NOMO-1 (cell line): Measurements from ENCODE around the gene LCP2.

Experiments used
- DNase-seq, 2 experiments: peaks; one replicate each; lab custom pipeline; 2025; ENCODE audit not compliant: unreplicated experiment in 2 of 2; lab: John Stamatoyannopoulos, UW

Gene LCP2

GRCh38 chr5:170297589-170298462 is at the start of gene LCP2:
LCP2 (minus strand) TSS chr5:170297777; CDS start chr5:170297611, 166 bp downstream.
- DNase-seq: peak; percentile 65 to 69

- no peak for DNase-seq
Observed at GRCh38 chr5:170347022-170347567, 49.5 kb upstream of the LCP2 start.

GRCh38 chr5:170345971-170346370 is 48.4 kb upstream of the LCP2 start:
- DNase-seq: no peak

- no peak for DNase-seq
Observed at GRCh38 chr5:170343177-170343576, 45.6 kb upstream of the LCP2 start.

GRCh38 chr5:170342153-170342725 is 44.7 kb upstream of the LCP2 start:
- peak in 1 of 2 experiments; percentile 5 for DNase-seq

GRCh38 chr5:170341545-170341944 is 44.0 kb upstream of the LCP2 start:
- no peak for DNase-seq

- DNase-seq: no peak
Observed at GRCh38 chr5:170339780-170340167, 42.2 kb upstream of the LCP2 start.

GRCh38 chr5:170338933-170339779 is 41.6 kb upstream of the LCP2 start:
- DNase-seq: peak; percentile 60 to 66

GRCh38 chr5:170338291-170338690 is 40.7 kb upstream of the LCP2 start:
- DNase-seq: no peak

GRCh38 chr5:170337045-170337733 is 39.6 kb upstream of the LCP2 start:
- DNase-seq: no peak

GRCh38 chr5:170336065-170336464 is 38.5 kb upstream of the LCP2 start:
- no peak for DNase-seq

- no peak for DNase-seq
Observed at GRCh38 chr5:170334626-170335025, 37.0 kb upstream of the LCP2 start.

- peak in 1 of 2 experiments; percentile 54 for DNase-seq
Observed at GRCh38 chr5:170333161-170333910, 35.8 kb upstream of the LCP2 start.

- DNase-seq: no peak
Observed at GRCh38 chr5:170332058-170332457, 34.5 kb upstream of the LCP2 start.

GRCh38 chr5:170330568-170331054 is 33.0 kb upstream of the LCP2 start:
- peak; percentile 54 to 59 for DNase-seq

- no peak for DNase-seq
Observed at GRCh38 chr5:170329524-170329923, 31.9 kb upstream of the LCP2 start.

- DNase-seq: no peak
Observed at GRCh38 chr5:170327829-170328228, 30.3 kb upstream of the LCP2 start.

GRCh38 chr5:170327168-170327567 is 29.6 kb upstream of the LCP2 start:
- DNase-seq: no peak

GRCh38 chr5:170319301-170319700 is 21.7 kb upstream of the LCP2 start:
- DNase-seq: no peak

GRCh38 chr5:170317499-170317898 is 19.9 kb upstream of the LCP2 start:
- no peak for DNase-seq
